NCI-H2196 treated with DMSO at 0.1 percent for 48 hours (cell line): ENCODE results near the gene POMT2.

Source experiments
- DNase-seq: peaks from one replicate; lab custom pipeline; 2025; ENCODE audit not compliant: unreplicated experiment; lab: John Stamatoyannopoulos, UW

The POMT2 gene

DNA sequence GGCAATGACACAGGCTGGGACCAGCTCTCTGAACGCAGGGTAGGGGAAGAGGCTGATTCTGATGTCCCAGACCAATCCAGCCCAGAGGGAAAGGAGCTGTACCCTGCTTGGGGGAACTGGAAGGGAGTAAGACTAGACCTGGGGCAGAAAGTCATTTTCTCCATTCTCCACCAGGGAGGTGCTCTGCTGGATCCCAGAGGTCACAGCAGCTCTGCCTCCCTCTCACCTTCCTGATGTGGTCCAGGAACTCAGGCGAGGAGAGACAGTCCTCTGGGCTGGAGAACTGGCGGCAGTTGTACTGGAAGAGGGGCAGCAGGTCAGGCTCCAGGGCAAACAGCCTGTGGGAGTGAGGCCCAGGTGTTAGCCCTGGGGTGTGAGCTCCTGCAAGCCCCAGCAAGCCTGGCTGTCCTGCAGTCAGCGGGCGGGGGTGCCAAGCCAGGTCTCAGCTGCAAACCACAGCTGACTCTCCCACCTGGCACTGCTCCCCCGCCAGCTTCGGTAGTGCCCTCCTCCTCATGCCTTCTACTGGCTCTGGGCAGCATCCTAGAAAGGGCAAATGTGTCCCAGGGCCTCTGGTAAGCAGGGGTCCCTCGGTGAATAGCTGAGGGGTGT lies 51.6 kb downstream of the POMT2 start:
- peak; percentile 82 for DNase-seq

DNA sequence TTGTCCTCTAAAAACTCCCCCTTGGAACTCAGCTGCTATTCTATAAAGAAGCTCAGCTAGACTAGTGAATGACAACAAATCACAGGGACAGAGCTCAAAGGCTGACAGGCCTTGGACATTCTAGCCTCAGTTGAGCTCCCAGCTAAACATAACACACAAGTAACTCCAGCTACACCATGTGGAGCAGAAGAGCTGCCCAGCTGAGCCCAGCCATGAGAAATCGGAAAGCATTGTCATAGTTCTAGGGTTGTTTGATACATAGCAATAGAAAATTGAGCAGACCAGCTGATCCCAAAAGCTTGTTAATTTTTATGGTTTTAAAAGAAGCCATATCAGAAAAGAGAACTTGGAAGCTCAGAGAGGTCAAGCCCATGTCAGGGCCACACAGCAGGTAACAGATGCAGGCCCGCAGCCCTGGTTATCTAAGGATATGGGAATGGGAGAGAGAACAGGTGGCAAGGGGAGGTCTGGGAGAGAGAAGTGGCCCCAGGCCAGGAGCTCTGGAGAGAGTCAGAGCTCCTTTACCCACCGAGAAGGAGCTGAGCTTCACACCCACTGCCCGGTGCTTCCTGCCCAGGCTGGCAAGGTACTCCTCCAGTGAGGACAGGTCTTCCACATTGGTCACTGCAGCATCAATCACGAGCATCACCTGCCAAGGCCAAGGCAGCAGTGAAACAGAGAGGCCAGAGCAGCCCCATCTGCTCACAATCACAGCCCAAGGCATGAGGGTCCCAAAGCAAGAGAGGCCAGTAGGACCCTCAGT lies 52.6 kb downstream of the POMT2 start:
- DNase-seq, result no peak

DNA sequence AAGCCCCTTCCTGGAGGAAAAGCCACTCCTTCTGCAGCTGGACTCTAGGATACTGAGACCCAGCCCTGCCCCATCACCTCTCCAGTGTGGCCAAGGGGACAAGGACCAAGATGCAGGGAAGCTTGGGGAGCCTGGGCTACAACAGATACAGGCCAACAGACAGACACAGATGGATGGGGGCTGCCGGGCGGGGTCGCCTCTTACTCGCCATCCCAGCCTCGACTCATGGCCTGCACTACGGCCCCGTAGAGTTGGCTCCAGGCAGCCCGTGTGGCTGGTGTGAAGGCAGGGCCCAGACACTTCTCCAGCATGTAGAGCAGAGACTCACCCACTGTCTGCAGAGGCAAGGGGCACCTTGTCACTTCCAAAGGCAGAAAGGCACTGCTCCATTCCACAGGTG lies 54.3 kb downstream of the POMT2 start:
- DNase-seq, result no peak

DNA sequence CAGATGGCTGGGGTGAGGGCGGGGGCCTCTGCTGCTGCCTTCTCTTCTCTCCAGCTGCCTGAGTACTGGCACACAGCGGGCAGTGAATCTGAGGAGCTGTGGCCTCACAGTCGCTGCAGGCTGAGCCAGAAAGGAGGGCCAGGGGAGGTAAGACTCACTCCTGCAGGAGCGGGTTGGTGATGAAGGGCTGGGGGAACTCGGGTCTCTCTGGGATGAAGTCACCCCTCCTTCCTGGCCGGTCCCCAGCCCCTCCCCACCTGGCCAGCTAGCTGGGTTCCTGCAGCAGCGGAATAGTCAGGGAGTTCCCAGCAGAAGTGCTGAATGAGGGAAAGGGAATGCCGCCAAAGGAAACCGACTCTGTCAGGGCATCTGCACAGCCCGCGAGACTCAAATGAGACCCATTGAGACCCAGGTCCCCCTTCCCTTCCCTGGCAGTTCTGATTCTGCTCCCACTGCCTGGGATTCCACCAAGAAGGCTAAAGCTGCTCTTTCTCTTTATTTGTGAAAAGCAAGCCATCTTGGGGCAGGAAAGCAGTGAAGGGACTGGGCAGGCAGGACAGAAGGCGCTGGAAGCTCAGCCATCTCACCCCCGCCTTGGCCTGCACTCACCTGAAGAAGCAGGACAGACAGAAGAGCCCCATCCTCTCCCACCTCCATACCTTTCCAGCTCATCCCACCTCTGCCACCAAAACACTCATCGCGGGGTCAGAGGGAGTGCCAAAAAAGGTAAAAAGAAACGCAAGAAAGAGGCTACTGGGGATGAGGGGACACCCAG lies 54.9 kb downstream of the POMT2 start:
- DNase-seq, result no peak

DNA sequence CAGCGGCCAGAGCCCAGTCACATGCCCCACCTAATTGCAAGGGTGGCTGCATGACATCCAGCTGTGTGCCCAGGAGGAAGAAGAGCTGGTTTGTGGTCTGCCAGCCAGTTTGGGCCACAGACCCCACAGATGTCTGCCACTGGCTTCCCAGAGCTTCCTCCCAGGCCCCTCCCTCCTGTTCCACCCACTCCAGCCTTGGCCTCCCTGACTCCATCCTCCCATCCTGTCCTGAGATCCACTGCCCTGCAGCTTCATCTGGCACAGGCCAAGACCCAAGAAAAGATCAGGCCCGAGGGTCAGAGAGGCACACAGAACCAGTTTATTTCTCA lies 55.5 kb downstream of the POMT2 start:
- no peak for DNase-seq

DNA sequence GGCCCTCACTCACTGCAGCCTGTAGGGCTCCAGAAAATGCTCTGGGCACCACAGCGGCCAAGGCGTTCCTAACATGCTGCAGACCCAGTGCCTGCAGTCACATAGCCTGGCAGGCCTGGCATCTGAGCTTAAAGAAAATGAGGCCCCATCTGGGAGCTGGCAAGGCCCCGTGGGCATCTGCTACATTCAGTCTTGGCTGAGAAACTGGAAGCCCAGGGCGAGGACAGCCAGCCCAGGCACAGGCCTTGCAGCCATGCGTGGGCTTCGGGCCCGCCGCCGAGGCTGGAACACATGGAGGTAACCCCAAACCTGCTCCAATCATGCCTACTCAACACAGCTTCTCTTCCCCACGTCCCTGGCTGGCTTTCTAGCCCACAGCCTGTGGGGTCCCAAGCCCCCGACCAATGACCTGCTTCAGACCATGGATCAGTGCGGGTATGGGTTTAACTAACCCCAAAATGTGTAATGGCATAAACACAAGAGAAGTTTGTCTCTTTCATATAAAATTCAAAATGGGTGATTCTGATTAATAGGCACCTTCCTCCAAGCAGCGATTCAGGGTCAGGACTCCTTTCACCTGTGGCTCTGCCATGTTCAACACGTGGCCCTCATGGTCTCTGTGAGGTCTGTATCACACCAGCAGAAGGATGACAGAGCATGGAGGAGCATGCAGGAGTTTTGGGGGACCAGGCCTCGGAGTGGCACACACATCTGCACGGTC lies 56.1 kb downstream of the POMT2 start:
- DNase-seq, result no peak

DNA sequence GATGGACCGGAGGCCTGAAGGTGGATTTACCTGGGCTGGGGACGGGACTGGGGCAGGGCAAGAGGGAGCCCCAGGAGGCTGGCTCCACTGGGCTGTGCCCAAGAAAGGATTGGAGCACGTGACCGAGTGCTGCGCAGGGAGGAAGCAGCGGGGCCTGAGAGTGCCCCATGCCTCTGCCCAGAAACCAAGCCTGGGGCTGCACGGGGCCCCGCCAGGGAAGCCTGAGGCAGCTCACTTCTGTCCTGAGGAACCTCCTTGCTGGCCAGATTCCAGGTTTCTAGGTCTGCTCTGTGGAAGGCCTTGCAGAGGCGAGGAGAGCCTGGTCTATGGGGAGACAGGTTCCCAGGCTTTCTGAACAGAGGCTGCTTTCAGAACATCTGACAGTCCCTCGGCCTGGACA lies 60.1 kb downstream of the POMT2 start:
- no peak for DNase-seq

DNA sequence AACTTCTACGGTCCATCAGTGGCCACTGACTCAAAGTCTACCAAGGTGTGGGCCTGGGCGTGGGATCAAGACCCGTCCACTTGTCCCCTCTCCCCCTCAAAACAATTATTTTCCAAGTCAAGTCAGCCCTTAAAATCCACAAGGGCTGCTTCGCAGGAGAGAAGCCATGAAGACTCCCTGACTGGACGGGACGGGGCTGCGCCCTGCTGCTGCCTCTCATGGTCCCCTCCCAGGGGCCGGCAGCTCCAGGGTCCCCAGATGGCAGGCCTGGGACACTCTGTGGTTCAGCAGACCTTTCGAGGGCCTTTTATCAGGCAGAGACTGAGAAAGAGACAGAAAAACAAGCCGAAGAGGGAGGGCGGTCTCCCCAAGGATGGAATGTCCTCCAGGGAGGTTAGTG lies 60.5 kb downstream of the POMT2 start:
- no peak for DNase-seq

DNA sequence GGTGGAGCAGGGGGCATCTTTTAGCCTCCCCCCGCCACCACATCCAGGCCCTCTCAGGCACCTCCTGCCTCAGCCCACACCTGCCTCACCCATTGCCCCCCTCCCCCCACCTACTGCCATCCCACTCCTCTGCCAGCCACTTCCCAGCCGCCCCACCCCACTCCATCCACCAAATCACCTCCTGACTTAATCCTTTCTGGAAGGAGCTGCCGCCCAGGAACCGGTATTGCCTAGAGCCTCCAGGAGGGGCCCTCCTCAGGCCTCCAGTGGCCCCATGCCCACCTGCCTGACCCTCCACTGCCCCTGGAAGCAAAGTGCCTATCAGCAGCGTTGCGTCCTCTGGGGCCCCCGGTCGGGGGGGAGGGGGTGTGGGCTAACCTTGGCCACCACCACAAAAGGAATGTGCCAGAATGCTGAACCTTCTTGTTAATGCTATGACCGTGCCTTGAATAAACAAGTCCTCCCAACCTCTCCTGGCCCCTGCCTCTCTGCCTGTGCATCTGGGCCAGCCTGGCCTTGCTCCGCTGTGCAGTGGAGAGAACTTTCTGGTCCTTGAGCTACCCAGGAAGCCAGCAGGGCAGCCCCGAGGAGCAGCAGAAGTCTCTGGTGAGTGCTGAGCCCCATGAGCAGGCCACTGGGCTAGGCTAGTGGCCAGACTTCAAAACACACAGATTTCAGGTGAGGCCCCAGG lies 61.5 kb downstream of the POMT2 start:
- no peak for DNase-seq

DNA sequence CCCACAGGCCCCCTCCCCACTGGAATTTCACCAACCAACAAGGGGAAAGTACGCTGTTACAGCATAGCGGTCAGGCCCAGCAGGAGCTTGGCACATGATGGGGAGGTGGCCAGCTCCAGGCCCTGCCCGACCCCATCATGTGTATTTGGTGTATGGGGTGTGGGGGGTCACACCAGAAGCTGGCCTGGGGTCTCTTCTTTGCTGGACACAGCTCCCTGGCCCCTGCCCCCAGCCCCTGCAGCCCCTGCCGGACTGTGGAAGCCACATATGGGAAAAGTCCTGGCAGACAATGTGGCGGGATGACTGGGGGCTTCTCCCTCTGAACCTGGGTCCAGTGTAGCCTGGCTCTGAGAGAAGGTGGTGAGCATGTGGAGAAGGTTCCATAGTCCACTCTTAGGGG lies 62.1 kb downstream of the POMT2 start:
- no peak for DNase-seq

DNA sequence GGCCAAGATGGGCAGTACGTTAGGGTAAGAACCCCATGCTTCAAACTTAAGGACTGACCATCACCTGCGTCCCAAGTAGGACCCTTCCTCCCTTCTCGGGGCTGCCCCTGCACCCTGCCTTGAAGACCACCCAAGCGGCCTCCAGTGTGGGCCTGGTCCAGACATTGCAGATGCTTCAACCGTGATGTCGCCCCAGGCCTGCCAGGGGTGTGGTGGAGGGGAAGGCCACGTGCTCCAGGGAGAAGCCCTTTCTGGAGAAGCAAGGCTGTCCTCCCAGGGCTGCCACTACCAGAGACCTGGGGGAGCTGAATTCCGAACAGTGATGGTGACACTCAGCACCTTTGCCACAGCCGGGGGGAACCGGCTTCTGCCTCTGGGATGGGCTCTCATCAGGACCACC lies 63.0 kb downstream of the POMT2 start:
- no peak for DNase-seq

DNA sequence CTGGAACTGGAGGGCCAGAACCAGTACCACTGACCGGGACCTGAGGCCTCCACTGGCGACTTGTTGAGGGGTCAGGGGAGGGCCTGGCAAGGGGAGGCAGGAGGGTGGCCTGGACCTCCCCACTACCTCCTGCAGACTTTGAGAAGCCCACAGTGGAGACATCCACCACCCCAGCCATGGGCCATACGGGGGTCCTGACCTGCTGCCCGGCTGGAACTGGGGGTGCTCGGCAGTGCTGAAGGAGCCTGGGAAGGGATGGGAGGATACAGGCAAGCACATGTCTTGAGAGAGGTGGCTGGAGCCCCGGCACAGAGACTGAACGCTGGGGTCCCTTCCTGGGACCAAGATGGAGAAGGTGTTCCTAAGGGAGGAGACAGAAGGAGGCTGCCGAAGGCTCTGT lies 64.0 kb downstream of the POMT2 start:
- no peak for DNase-seq

DNA sequence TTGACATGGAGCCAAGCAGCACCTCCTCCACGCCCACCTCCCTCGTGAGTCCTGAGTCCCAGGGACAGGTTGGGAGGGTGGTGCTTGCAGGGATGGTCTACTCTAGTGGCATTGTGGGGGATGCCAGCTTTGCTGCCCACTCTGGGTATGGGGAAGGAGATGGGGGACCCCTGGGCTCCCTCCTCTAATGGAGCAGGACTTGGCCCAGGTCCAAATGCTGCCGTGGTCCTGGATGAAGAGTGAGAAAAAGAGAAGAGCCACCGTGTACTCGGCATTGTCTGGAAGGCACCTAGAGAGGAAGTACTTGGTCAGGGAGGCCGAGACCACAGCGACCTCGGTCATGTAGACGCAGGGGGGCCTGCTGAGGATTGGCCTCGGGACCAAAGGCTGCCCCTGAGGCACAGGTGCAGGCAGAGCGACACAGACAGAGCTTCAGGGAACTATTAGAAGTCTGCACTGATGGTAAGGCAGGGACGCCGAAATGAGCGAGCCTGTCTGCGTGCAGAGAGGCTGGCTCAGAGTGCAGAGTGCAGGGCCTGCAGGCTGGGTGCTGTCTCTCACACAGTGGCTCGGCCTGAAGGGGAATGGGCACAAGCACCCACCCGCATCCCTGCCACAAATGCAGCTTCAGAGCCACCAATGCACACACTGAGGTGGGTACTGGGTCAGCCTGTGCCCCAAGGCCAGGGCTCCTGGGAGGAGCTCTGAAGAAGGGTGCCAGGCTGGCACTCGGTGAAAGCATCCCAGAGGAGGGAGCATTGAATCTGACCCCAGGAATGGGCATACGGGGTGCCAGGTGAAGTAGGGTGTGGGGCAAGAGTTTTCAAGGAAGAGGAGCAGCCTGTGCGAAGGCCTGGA lies 67.1 kb downstream of the POMT2 start:
- DNase-seq, result no peak

DNA sequence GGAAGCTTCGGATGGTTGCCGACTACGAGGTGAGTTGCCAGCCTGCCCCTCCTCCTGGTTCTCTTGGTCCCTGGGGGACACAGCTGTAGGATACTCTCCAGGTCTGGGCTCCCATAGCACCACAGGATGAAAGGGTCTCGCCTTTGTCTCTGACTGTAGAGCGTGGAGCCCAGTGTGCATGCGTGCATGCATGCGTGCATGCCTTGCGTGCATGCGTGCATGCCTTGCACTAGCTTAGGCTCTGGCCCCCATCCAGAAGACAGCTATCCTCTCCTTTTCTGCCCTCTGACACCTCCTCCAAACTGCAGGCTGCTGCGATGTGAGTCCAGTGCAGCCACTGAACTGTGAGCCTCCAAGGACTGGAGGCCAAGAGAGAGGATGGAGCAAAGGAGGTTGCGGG lies 68.8 kb downstream of the POMT2 start:
- no peak for DNase-seq

DNA sequence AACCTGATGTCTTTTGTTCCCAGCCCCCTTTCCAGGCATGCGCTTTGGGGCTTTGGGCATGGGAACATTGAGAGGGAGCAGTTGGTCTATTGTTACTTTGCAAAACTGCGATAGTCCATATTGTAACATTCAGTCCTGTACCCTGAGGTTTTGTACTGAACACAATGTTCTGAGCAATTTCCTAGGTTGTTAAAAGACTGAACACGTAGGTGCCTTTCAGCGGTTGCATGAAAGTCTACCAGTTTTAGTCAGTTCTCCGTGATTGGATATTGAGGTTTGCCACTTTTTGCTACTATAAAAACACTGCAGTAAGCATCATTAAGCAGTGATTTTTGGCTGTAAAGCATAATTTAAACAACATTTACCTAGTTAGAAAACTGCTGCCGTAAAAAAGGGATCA lies 69.8 kb downstream of the POMT2 start:
- DNase-seq, result no peak

DNA sequence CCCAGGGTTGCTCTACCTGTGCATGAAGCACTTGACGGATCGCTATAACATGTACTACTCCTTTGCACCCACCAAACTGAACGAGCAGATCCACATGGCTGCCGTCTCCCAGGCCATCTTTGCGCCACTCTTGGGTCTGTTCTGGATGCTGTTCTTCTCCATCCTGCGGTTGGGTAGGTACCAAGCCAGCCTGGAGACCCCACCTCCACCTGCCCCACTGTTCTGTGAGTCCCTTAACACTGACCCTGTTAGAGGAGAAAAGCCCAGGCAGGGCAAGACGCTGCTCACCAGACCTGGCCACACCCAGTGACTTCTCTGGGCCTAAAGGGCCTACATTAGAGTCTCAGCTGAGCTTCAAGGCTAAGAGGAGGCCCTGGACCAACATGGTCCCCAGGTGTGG lies 71.4 kb downstream of the POMT2 start:
- no peak for DNase-seq

DNA sequence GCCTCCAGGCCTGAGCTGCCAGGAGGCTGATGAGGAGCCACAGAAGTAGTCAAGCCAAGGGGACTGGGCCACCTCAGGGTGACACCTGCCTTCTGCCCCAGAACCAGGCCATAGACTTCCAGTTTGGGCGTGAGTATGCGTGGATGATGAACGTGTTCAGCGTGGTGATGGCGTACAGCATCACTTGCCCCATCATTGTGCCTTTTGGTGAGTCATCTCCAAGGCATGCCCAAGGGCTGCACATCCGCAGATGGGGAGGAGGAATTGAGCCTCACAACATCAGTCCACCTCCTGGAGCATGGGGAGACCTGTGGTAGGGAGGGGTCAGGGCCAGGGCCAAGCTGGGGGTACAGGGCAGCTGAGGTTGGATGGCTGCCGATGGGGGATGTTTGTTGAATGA lies 72.0 kb downstream of the POMT2 start:
- DNase-seq, result no peak

DNA sequence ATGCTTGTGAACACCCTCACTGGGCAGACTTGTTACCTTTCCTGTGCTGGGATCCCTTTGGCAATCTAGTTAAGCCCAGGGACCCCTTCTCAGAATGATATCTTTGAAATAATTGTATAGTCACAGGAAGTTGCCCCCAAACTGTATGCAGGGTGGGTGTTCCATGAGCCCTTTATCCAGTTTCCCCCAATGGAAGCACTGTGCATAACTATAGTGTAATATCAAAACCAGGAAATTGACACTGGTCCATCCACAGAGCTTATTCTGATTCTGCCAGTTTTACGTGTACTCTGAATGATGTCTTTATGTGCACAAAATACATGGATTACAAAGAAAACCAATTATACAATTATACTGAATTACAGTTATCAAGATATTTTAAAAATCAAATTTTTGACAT lies 73.9 kb downstream of the POMT2 start:
- DNase-seq, result no peak

DNA sequence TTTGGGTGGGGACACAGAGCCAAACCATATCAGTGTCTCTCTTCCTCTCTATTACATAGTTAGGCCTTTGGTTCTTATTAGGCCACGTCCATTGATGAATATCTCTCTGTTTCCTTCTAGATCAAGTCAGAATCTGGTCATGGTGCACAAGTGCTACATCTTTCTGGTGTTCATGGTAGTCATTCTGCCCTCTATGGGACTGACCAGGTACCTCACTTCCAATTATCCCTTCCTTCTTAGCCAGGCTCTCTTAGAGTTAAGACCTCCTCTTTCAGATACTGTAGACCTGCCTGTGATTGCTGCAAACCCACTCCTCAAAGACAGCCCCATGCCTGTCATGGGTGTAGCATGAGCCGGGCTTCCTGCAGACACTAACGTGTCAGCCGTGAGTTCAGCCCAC lies 74.9 kb downstream of the POMT2 start:
- no peak for DNase-seq

DNA sequence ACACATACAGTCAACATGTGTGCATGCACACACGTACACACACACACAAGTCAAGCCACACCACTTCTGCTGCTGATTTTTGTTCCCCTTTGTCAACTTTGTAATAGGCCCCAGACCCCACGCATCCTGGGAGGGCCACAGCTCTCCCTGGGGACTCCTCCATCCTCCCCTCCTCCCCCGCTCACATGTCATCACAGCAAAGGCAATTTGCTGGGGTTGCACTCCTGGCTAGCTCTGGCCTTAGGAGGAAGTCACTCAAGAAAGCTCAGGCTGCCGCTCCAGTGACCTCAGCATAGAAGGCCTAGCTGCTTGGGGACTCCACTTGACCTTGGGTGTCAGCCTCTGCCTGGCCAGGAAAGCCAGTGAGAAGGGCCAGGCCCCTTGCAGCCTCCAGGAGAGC lies 76.8 kb downstream of the POMT2 start:
- DNase-seq, result no peak
